GM13976 (cell line): ENCODE results near the gene CSTPP1.

Experiments used
- DNase-seq: peaks from one replicate; pipeline ENCODE4 v3.0.0; 2012; ENCODE audit warnings: low spot score
- in situ Hi-C: fragments of 300-500 bp; cut with MboI; formaldehyde crosslinking; loops from one replicate; pipeline ENCODE4 v1.12.0; 2022; ENCODE audit warnings: low sequenced_read_pairs, mixed read lengths, inconsistent platforms; ENCODE audit not compliant: unreplicated experiment
- TF ChIP-seq, protein P1 (sequence below): IDR thresholded peaks from 2 replicates; pipeline ENCODE4 v1.5.1; 2012; ENCODE audit warnings: borderline replicate concordance, mild to moderate bottlenecking; ENCODE audit not compliant: insufficient read depth; ENCODE audit errors: extremely low read depth, missing control alignments, control extremely low read depth

Gene CSTPP1

GRCh38 chr11:47160753-47161133 is 224.2 kb downstream of the CSTPP1 start:
- in situ Hi-C loops, result no loop called here
- TF ChIP-seq, protein P1, sequence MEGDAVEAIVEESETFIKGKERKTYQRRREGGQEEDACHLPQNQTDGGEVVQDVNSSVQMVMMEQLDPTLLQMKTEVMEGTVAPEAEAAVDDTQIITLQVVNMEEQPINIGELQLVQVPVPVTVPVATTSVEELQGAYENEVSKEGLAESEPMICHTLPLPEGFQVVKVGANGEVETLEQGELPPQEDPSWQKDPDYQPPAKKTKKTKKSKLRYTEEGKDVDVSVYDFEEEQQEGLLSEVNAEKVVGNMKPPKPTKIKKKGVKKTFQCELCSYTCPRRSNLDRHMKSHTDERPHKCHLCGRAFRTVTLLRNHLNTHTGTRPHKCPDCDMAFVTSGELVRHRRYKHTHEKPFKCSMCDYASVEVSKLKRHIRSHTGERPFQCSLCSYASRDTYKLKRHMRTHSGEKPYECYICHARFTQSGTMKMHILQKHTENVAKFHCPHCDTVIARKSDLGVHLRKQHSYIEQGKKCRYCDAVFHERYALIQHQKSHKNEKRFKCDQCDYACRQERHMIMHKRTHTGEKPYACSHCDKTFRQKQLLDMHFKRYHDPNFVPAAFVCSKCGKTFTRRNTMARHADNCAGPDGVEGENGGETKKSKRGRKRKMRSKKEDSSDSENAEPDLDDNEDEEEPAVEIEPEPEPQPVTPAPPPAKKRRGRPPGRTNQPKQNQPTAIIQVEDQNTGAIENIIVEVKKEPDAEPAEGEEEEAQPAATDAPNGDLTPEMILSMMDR, result no peak
- no peak for DNase-seq

DNA sequence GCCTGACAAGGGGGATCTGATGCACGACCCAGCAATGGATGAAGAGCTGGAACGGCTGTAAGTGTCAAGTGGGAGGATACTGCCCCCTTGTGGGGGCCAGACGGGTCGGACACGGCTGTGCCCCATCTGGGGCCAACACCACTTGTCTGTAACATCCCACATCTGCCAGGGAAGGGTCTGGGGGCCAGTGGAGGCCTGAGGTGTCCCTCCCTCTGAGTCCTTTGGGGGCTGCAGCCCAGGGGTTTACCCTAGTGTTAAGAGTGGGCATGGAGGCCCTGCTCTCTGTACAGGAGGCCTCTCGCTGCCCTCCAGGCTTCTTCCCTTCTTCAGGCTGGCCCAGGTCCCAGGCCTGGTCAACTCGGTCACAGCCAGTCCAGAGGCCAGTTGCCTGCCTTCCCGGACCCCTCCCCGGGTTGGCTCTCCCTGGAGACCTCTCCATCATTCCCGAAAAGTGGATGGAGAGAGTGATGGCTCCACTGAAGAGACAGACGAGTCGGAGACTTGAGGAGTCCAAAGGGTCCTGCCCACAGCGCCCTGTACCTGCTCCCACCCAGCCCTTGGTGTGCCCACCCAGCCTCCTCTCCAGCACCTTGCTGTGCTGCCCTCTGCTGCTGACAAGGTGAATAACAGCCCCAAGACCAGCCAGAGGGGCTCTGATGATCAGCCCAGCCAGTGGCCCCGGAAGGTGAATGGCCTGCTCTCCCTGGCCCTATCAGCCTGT is 224.7 kb downstream of the CSTPP1 start:
- TF ChIP-seq, protein P1, result peak; percentile 81
- in situ Hi-C loops, result no loop called here
- DNase-seq, result peak; percentile 88

DNA sequence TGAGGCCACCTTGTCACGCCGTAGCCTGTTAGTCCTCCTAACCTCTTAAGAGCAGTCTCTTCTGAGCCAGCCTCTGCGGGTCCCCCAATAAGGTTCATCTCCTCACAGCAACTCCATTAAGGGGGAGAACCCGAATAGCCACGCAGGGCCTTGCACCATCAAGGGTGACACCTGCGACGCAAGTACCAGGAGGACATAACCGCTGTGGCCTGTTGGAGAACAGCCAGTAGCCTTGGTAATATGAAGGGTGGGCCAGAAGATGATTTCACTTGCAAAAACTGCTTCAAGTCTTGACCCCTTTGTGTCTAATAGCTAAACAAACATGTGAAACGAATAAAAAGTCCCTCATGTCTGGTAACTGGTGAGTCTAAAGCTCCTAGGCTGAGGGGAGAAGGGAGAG is 225.3 kb downstream of the CSTPP1 start:
- no peak for DNase-seq
- TF ChIP-seq, protein P1, result no peak
- in situ Hi-C loops, result no loop called here

DNA sequence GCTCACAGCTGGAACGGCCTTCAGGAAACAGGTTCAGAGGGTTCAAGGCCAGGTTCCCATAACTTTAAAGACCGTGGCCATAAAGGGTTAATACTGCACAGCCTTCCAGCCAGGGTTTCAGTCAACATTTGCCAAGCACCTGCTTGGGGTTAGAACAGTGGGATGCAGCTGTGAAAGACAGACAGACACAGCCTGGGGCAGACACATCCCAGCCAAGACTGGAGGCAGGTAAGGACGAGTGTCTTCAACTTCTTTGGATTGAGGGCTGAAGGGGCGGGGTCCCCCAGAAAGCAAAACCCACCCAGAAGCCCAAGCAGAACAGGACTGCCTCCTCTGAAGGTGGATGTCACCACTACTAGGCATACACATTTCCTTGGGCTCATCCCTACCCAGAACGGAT is 225.9 kb downstream of the CSTPP1 start:
- DNase-seq, result no peak
- TF ChIP-seq, protein P1, result no peak
- in situ Hi-C loops, result no loop called here

DNA sequence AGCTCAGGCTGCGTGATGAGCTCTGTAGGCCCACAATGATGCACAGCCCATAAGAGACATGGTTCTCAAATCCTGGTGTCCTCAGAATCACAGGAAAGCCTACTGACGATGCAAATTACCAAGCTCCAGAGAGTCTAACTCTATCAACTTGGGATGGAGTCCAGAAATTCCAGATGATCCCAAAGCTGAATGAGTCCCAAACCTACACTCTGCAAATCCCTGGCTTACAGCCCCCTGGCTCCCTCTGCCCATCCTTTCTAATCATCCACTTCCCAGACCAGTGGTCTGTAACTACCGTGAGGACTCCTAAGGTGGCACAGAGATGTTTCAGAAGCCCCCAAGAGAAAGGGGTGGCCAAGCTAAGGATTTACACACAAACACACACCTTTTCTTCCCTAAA is 226.6 kb downstream of the CSTPP1 start:
- TF ChIP-seq, protein P1, result no peak
- in situ Hi-C loops, result no loop called here
- no peak for DNase-seq

DNA sequence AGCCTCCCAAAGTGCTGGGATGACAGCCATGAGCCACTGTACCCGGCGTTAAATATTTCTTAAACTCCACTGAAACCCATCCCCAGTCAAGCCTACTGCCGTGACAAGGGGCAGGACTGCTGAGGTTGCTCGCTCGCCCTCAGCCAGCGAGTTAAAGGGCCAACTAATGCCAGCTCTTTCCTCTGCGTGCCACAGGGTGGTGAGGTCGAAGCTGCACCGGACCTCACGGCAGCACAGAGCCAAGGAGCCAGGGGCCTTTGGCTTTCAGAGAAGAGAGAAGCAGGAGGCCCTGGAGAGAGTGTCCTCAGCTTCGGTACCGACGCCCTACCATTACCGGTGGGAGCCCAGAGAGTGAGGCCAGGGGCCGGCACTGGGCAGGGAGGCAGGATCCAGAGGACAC is 227.3 kb downstream of the CSTPP1 start:
- DNase-seq, result no peak
- in situ Hi-C loops, result no loop called here
- TF ChIP-seq, protein P1, result no peak

- TF ChIP-seq, protein P1, result no peak
- no peak for DNase-seq
- in situ Hi-C loops, result no loop called here
Measured at GRCh38 chr11:47164321-47164720, 227.8 kb downstream of the CSTPP1 start.
